ENCODE measurements around the gene MSMP. TPM values are rescaled to one million over a fixed set of nuclear protein-coding genes. Genes with fewer than 3 reads are reported as not detected.

The MSMP gene
- total RNA-seq, 1 donor from 2014 or later, result not detected

DNA sequence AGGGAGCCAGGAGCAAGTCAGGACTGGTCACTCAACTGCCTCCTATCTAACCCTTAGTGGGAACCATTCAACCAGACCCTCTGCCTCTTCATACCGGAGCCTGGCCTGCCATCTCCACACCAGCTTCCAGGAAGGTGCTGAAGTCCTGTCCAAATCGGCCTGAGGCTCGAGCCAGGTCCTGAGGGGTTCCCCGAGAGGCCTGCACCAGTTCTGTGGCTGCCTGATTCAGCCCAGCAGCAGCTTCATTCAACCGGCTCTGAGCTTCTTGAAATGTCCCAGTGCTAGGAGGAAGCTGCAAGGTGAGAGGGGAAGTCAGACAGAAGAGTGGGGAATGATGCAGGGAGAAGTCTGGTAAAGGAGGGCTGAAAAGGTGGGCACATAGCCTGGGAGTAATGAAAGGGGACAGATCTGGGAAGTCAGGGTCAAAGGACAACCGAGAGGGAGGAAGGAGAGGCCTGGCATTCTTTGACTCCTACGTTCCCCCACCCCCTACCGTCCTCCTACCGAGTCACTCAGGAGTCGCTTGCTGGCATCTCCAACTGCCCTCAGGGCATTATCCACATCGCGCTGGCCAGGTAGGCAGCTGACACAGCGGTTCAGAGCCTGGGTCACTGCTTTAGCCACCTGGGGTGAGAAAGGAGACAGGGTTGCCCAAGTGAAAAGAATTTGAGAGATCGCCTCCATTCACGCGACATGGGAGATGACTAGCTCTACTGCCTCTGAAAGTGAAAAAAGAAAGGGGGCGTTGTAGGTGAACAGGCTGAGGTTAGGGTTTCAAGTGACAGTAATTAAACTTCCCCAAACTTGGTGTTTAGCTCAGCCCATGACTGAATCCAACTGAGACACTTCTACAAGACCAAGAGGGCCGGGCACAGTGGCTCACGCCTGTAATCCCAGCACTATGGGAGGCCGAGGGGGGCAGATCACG lies 42.3 kb downstream of the MSMP start:
- no peak for DNase-seq (ENCODE audit: low read depth)
- no peak overlapping the region for H3K4me3 ChIP-seq (ENCODE audit: low read depth, low read length)
- TF ChIP-seq, protein P1, sequence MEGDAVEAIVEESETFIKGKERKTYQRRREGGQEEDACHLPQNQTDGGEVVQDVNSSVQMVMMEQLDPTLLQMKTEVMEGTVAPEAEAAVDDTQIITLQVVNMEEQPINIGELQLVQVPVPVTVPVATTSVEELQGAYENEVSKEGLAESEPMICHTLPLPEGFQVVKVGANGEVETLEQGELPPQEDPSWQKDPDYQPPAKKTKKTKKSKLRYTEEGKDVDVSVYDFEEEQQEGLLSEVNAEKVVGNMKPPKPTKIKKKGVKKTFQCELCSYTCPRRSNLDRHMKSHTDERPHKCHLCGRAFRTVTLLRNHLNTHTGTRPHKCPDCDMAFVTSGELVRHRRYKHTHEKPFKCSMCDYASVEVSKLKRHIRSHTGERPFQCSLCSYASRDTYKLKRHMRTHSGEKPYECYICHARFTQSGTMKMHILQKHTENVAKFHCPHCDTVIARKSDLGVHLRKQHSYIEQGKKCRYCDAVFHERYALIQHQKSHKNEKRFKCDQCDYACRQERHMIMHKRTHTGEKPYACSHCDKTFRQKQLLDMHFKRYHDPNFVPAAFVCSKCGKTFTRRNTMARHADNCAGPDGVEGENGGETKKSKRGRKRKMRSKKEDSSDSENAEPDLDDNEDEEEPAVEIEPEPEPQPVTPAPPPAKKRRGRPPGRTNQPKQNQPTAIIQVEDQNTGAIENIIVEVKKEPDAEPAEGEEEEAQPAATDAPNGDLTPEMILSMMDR (conservative IDR thresholded peaks at IDR 0.05; ENCODE audit: low read depth, low read length), result no peak

DNA sequence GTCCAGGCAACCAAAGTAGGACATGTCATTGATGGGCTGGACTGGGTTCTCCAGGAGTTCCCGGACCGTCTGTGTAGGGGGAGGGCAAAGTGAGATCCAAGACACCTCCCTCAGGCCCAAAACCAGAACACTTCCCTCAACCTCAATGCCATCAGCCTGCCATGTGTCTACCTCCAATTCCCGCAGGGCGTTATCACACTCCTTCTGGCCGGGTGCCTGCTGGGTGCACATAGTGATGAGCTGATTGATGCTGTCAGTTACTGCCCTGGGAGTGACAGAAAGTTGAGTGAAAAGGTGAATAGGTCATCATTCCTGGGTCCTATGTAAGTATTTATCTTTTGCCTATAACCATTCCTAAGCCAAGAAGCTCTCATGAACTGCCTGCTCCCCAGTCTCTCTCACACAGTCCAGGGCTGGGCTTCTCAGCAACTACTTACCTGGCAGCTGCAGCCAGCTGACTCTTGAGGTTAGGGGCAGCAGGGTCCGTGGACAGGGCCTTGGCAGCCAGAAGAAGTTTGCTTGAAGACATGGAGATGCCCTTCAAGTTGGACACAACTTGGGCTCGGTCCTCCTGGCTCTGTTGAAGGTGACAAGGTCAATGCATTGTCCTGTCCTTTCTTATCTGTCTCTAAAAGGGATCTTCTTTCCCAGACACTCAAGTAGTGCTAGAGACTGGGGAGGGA lies 43.1 kb downstream of the MSMP start:
- DNase-seq (ENCODE audit: low read depth), result no peak
- TF ChIP-seq, protein P1 (conservative IDR thresholded peaks at IDR 0.05; ENCODE audit: low read depth, low read length), result no peak

DNA sequence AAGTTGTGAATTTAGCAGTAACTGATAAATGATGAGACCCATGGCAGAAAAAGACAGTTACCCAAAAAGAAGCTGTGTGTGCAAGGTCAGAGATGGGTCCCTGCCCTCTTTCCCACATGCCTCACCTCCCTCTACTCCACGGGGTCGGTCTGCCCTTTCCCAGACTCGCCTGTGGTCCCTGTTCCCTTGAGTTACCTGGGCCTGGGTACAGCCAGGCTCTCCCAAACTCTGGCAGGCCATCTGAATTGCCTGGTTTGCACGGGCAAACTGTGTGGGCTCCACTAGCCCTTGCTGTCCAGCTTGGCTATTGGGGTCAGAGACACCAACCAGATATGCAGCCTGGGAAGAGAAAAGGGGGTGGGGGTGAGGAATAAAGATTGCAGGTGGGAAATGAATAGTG lies 45.9 kb downstream of the MSMP start:
- DNase-seq (ENCODE audit: low read depth), result no peak
- TF ChIP-seq, protein P1 (conservative IDR thresholded peaks at IDR 0.05; ENCODE audit: low read depth, low read length), result no peak
- no peak overlapping the region for H3K4me3 ChIP-seq (ENCODE audit: low read depth, low read length)

More for the DNA sequence above, 43.1 kb downstream of the MSMP start:
- no peak overlapping the region for H3K4me3 ChIP-seq (ENCODE audit: low read depth, low read length)

DNA sequence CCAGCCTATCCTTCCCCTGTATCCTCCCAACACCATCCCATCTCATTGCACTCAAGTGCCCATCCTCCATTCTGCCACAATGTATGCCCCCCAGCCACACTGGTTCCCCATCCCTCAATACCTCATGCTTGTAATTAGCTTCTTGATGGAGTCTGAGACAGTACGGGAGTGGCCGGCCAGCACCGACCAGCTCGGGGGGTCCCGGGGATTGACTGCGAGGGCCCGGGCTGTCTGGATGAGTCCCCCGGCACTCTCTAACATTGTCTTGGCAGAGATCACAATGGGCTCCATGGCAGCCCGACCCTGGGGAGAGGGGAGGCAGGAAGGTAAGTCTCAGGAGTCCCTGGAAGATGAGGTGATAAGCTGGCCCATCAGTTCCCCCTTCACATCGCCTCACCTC lies 47.1 kb downstream of the MSMP start:
- TF ChIP-seq, protein P1 (conservative IDR thresholded peaks at IDR 0.05; ENCODE audit: low read depth, low read length), result no peak
- no peak for DNase-seq (ENCODE audit: low read depth)
- no peak overlapping the region for H3K4me3 ChIP-seq (ENCODE audit: low read depth, low read length)

DNA sequence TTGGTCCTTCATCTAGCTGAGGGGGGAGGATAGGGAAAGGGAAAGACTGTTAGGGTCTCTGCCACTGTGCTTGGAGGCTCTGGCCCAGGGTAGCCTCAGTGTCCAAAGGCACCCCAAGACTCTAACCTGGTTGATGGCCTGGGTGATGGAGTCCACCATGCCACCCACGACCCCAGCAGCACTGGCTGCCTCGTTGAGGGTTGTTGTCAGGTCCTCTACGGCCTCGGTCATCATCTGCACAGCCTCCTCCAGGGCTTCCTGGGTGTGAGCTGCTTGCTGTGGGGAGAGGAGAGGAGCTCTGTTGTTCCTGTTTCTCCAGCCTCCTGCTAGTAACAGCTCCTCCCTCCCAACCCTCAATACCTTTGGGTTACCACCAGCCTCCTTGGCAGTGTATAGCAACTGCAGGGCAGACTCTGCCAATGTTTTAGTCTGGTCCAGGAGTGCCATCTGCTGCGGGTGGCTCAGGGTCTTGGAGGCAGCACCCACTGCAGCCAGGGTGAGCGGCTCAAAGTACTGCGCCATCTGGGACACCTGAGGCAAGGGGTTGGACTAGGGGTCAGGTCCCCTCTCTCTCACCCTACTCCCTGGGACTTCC lies 48.1 kb downstream of the MSMP start:
- TF ChIP-seq, protein P1 (conservative IDR thresholded peaks at IDR 0.05; ENCODE audit: low read depth, low read length), result no peak
- no peak overlapping the region for H3K4me3 ChIP-seq (ENCODE audit: low read depth, low read length)
- no peak for DNase-seq (ENCODE audit: low read depth)

DNA sequence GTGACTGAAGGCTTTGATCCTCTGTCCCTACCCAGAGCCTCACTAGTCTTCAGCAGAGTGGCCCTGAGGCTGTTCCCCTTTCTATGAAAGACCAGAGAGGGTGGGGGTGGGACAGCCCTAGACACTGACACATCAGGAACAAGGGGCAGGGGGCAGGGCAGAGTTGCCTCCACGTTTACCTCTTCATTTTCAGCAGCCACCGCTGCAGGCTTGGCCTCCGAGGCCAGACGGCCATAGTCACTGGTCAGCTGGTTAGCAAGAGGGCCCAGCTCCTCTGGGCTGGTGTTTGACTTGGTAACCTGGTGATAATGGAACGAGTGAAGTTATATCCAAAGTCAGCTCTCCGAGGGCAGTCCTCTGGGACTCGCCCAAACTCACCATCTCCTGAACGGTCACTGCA lies 48.7 kb downstream of the MSMP start:
- TF ChIP-seq, protein P1 (conservative IDR thresholded peaks at IDR 0.05; ENCODE audit: low read depth, low read length), result no peak
- no peak overlapping the region for H3K4me3 ChIP-seq (ENCODE audit: low read depth, low read length)

More for the DNA sequence above, 48.7 kb downstream of the MSMP start:
- DNase-seq (ENCODE audit: low read depth), result no peak

Measured in epithelial cell of proximal tubule (primary cell).